GM19468 (cell line): ENCODE measurements around the gene CERS2.
"Not testable (repeated sequence)": the region's sequence is repeated elsewhere in the genome, so short reads cannot be mapped to it uniquely, and the experiment has no call there.

Source experiments
- ATAC-seq: cut with Tn5 transposase; IDR thresholded peaks from one replicate; pipeline ENCODE4 v1.9.1; 2021; ENCODE audit warnings: mild to moderate bottlenecking, moderate library complexity, moderate number of reproducible peaks; ENCODE audit not compliant: unreplicated experiment; ENCODE audit errors: extremely low read depth

CERS2 gene

DNA sequence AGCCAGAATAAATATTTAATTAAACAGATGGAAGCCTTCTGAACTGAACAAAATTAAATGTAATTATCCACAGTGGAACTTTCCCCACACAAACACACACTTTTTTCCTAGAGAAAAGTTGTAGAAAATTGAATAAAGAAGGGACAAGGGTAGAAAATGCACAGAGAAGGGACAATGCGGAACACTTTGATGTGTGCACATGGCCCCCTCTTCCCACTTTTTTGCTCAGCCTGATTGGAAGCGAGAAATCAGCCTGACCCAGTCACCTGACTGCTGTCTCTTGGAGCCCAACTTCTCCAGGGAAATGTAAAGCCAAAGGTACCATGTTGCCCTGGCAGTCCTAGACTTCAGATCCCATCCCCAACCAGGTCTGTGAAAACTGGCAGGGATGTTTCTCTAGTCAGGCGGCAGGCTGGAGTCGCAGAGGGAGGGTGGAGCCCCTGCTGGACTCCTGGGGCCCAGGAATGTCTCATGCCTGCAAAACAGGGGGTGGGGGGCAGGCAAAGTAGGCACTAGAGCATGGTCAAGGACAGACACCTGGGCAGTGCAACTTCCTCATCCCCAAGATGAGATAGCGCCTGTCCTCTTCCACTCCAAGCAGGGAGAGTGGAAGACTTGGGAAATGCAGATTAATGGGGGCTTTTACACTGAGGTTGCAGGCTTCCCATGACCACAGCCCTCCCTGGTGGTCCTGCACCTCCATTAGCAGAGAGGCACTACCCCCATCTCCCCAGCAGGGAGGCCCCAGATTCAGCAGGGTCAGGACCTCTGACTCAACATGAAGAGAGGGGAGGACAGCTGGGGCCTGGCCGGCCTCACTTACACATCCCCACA lies 2.8 kb downstream of the CERS2 start:
- ATAC-seq: no peak

DNA sequence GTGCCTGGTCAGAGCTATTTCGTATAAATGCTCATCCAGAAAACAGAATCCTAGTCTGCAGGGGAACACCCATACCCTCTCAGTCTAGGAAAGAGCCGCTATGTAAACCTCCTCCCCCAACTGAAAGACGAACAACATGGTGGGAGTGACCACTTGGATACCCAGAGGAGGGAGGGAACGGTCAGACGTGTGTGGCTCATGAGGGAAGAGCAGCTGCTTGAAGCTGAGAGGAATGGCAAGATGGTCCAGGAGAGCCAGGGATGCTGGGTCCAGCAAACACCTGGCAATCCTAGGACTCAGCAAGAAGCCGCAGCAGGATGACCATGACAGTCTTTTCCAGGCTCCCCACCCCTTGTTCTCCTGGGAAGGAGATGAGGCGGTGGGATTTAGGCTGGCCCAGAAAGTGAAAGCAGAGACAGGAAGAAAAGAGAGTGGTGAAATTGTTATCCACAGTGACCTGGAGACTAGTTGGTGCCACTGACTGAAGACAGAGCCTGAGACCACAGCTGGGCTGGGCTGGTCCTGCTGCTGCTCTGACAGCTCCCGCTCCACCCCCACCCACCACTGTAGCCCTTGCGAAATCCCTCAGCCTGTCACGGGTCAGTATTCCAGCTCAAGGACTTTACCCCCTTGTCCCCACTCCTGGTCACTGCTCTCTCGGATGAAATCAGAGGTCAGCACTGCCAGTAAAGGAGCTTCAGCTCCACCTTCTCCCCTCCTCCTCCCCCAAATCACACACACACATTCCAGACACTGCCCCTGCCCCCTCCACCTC lies 3.6 kb downstream of the CERS2 start:
- ATAC-seq: no peak

DNA sequence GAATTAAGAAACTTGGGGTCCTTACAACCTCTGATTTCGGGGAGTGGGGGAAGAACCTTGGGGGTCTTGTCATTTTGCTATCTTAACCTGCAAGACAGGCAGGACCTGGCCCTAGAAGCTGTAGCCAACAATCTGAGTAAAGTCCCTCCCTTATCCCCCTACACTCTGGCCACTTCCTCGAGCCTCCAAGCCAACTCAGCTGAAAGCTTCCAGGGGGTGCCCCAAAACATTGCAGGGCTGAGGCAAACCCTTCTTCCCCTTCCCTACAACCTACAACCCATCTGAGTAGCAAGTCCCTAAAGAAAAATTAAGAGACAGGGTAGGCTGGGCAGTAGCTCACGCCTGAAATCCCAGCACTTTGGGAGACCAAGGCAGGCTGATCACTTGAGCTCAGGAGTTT lies 5.0 kb downstream of the CERS2 start:
- ATAC-seq: no peak

GRCh38 chr1:150968491-150968890 lies 6.1 kb downstream of the CERS2 start:
- ATAC-seq: no peak

- ATAC-seq: no peak
These were observed 6.7 kb downstream of the CERS2 start for GRCh38 chr1:150967936-150968335.

- no peak for ATAC-seq
These were observed 8.6 kb downstream of the CERS2 start for GRCh38 chr1:150966011-150966410.

DNA sequence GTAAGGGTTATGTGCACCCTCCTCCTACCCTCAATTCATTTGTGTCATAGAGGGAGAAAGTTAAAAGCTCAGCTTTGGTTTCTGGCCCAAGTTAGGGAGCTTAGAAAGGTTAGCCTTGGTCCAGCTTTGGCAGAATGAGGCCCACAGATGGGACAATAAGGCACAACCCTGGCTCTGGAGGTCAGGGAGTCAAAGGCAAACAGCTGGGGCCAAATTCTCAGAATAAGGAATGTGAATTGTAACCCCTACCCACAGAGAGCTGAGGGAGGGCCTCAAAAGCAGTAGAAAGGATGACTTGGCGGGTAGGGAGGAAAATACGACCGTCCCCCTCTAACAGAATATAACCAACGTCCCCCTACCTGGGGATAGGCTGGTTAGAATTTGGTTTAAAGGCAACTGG lies 9.0 kb downstream of the CERS2 start:
- ATAC-seq: no peak

DNA sequence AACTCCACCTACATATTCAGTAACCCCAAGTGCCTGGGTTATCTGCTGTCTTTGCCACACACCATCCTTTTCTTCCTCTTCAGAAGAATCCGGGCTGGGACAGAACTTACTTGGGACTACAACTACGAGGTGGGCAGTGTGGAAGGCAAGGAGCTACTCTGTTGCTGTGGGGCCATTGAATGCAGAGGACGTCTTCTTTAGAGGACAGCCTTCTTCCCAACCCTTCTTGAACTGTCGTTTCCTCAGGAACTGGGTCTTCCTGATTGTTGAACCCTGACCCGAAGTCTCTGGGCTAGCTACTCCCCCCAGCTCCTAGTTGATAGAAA lies 10.5 kb downstream of the CERS2 start:
- no peak for ATAC-seq

GRCh38 chr1:150963321-150964163 lies 11.1 kb downstream of the CERS2 start:
- ATAC-seq: no peak

DNA sequence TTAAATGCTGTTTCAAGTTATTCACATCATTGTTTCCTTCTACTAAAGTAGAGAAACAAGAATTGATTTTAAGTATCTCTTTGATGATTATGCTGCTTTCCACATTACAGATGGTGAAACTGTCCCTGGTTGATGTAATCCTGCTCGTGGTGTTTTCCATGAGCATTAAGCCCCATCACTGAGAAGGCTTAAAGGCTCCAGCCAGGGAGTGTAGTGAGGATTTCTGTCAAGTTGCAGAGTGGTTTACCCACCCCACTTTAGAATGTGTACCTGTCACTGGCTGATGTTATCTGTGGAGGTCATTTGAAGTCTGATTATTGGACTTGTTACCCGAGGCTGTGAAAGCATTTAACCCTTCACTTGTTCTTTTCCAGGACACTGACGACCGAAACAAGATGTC lies 12.9 kb downstream of the CERS2 start:
- ATAC-seq: no peak

- no peak for ATAC-seq
These were observed 14.0 kb downstream of the CERS2 start for GRCh38 chr1:150960646-150961045.

GRCh38 chr1:150957666-150958065 lies 17.0 kb downstream of the CERS2 start:
- ATAC-seq: no peak

DNA sequence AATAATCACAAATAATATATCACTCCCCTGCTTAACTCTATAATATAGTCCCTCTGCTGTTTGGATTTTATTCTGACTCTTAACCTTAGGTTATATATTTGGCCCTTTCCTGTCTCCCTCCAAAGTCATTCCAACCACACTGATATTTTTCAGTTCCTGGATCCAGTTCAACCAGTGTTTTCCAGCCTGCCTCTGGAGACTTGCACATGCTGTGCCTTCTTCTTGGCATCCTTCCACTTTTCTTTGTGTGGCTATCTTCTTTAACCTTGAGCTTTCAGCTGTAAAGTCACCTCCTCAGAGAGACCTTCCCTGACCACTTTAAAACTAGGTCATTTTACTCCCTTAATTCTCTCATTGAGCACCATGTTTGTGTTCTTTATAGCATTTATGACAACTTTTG lies 19.4 kb downstream of the CERS2 start:
- ATAC-seq: no peak

DNA sequence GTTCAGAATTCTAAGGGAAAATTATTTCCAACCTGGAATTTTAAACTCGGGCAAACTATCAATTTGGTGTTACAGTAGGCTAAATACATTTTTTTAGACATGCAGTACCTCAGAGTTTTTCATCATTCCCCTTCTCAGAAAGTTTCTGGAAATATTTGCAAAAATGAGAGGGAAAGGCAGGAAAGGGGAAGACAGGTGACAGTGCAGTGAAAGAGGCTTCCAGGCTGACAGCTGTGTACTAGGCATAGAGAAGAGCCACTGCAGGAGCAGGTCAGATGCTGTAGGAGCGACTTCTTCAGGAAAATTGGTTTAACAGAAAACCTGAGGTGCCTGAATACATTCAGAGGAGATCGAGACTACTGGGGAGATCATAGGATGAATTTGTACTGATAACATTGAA lies 19.9 kb downstream of the CERS2 start:
- no peak for ATAC-seq

DNA sequence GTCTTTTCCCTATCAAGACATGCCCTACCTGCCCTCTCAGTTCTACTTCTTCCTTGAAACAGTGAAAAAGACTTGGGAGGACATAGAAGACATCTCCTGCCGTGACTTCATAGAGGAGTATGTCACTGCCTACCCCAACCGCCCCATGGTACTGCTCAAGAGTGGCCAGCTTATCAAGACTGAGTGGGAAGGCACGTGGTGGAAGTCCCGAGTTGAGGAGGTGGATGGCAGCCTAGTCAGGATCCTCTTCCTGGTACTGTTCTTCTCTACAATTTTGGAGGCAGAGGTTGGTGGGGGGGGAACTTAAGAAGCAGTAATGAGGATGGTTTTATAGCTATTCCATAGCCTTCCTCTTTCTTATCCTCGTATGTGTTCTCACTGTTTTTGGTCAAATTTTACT lies 29.8 kb downstream of the CERS2 start:
- no peak for ATAC-seq

GRCh38 chr1:150931773-150932172 lies 42.9 kb downstream of the CERS2 start:
- ATAC-seq: no peak

- not testable (repeated sequence) for ATAC-seq
These were observed 45.9 kb downstream of the CERS2 start for GRCh38 chr1:150928775-150929174.

GRCh38 chr1:150928286-150928685 lies 46.3 kb downstream of the CERS2 start:
- no peak for ATAC-seq

GRCh38 chr1:150927624-150928023 lies 47.0 kb downstream of the CERS2 start:
- ATAC-seq: no peak

DNA sequence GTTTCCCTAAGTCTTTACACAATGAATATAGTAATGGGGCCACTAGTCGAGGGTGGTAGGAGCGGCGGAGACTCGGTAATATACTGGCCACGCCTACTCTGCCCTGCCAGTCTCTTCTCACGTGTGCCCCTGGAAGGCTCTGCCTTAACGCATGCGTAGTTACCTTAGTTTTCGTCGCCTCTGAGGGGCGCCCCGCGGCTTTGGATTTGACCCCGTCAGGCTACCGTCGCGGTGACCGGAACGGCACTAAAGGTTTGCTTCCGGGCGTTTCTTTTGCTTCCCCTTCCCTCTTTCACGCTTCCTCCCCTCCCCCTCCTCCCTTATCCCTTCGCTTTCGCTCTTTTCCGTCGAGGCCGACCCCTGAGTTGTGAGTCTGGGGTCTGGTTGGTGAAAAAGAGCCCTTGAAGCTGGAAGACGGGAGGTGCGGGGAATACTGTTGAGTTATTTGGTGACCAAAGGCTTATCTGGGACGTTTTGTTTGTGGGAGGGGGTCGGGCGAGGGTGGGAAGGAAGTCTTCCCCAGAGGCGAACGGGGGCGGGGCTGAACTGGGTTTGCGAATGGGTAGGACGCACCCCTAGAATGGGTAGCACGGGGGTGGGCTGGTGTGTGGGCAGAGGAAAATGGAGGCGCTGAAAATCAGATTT lies 48.4 kb downstream of the CERS2 start, which contains the start of gene SETDB1:
TSS of gene SETDB1 (plus strand) at position 267 of the 645 bp plus-strand sequence. CDS start 1,352 bp downstream, outside the sequence.
- peak; percentile 65 for ATAC-seq
